ENCODE measurements around the gene HIP1.
"Not testable (repeated sequence)": the region's sequence is repeated elsewhere in the genome, so short reads cannot be mapped to it uniquely, and the experiment has no call there.

HIP1 gene

GRCh38 chr7:75716992-75717626 lies 21.6 kb downstream of the HIP1 start:
- DNase-seq (ENCODE audit: low read depth, low spot score) = peak; percentile 67

GRCh38 chr7:75715864-75716263 lies 22.9 kb downstream of the HIP1 start:
- DNase-seq (ENCODE audit: low read depth, low spot score) = no peak

- no peak for DNase-seq (ENCODE audit: low read depth, low spot score)
These were observed 26.0 kb downstream of the HIP1 start for GRCh38 chr7:75712517-75713361.

GRCh38 chr7:75711656-75712514 lies 26.9 kb downstream of the HIP1 start:
- peak; percentile 43 for DNase-seq (ENCODE audit: low read depth, low spot score)

GRCh38 chr7:75711076-75711475 lies 27.7 kb downstream of the HIP1 start:
- DNase-seq (ENCODE audit: low read depth, low spot score) = no peak

GRCh38 chr7:75704928-75705327 lies 33.8 kb downstream of the HIP1 start:
- no peak for DNase-seq (ENCODE audit: low read depth, low spot score)

- no peak for DNase-seq (ENCODE audit: low read depth, low spot score)
These were observed 36.2 kb downstream of the HIP1 start for GRCh38 chr7:75702515-75702914.

- DNase-seq (ENCODE audit: low read depth, low spot score) = no peak
These were observed 38.7 kb downstream of the HIP1 start for GRCh38 chr7:75699993-75700392.

GRCh38 chr7:75698358-75698757 lies 40.4 kb downstream of the HIP1 start:
- DNase-seq (ENCODE audit: low read depth, low spot score) = no peak

GRCh38 chr7:75696263-75697037 lies 42.3 kb downstream of the HIP1 start:
- no peak for DNase-seq (ENCODE audit: low read depth, low spot score)

- no peak for DNase-seq (ENCODE audit: low read depth, low spot score)
These were observed 43.9 kb downstream of the HIP1 start for GRCh38 chr7:75694638-75695399.

GRCh38 chr7:75693668-75694067 lies 45.1 kb downstream of the HIP1 start:
- DNase-seq (ENCODE audit: low read depth, low spot score) = not testable (repeated sequence)

GRCh38 chr7:75691793-75692543 lies 46.8 kb downstream of the HIP1 start:
- no peak for DNase-seq (ENCODE audit: low read depth, low spot score)

GRCh38 chr7:75690121-75690523 lies 48.6 kb downstream of the HIP1 start:
- DNase-seq (ENCODE audit: low read depth, low spot score) = no peak

GRCh38 chr7:75689246-75690099 lies 49.3 kb downstream of the HIP1 start:
- no peak for DNase-seq (ENCODE audit: low read depth, low spot score)

GRCh38 chr7:75688200-75689136 lies 50.3 kb downstream of the HIP1 start:
- DNase-seq (ENCODE audit: low read depth, low spot score) = no peak

- DNase-seq (ENCODE audit: low read depth, low spot score) = no peak
These were observed 51.3 kb downstream of the HIP1 start for GRCh38 chr7:75687246-75688088.

Measured in astrocyte of the hippocampus (primary cell).